GM19468 (cell line): ENCODE data around the gene PIN1.
"Not testable (repeated sequence)": the region's sequence is repeated elsewhere in the genome, so short reads cannot be mapped to it uniquely, and the experiment has no call there.

Experiments
- ATAC-seq: cut with Tn5 transposase; IDR thresholded peaks from one replicate; pipeline ENCODE4 v1.9.1; 2021; ENCODE audit warnings: mild to moderate bottlenecking, moderate library complexity, moderate number of reproducible peaks; ENCODE audit not compliant: unreplicated experiment; ENCODE audit errors: extremely low read depth

Gene PIN1

GRCh38 chr19:9818175-9818733 is 16.9 kb upstream of the PIN1 start:
- ATAC-seq: peak; percentile 2

GRCh38 chr19:9818734-9819595 is 16.2 kb upstream of the PIN1 start, which contains the start of gene FBXL12:
Gene FBXL12, minus strand, starts transcription at chr19:9819079. Its CDS starts 266 bp downstream, at chr19:9818813.
- ATAC-seq: peak; percentile 55

- ATAC-seq: no peak
These were observed 15.6 kb upstream of the PIN1 start for GRCh38 chr19:9819596-9819909.

- ATAC-seq: not testable (repeated sequence)
These were observed 15.1 kb upstream of the PIN1 start for GRCh38 chr19:9820034-9820433.

- no peak for ATAC-seq
These were observed 11.3 kb upstream of the PIN1 start for GRCh38 chr19:9823816-9824215.

GRCh38 chr19:9827289-9828238 is 7.6 kb upstream of the PIN1 start, which contains the start of gene UBL5:
Gene UBL5, plus strand, starts transcription at chr19:9827918. Its CDS starts 420 bp downstream, at chr19:9828338.
- ATAC-seq: peak; percentile 87

- ATAC-seq: no peak
These were observed 6.5 kb upstream of the PIN1 start for GRCh38 chr19:9828551-9829063.

- ATAC-seq: no peak
These were observed 802 bp upstream of the PIN1 start for GRCh38 chr19:9834307-9834725.

GRCh38 chr19:9835507-9835949 is 410 bp downstream of the PIN1 start:
- no peak for ATAC-seq

- ATAC-seq: no peak
These were observed 903 bp downstream of the PIN1 start for GRCh38 chr19:9836021-9836420.

GRCh38 chr19:9838324-9838723 is 3.2 kb downstream of the PIN1 start:
- no peak for ATAC-seq

GRCh38 chr19:9839415-9839814 is 4.3 kb downstream of the PIN1 start:
- no peak for ATAC-seq

- ATAC-seq: no peak
These were observed 7.9 kb downstream of the PIN1 start for GRCh38 chr19:9842834-9843625.

GRCh38 chr19:9843626-9844273 is 8.6 kb downstream of the PIN1 start:
- not testable (repeated sequence) for ATAC-seq

- ATAC-seq: no peak
These were observed 12.1 kb downstream of the PIN1 start for GRCh38 chr19:9847087-9847671.

- no peak for ATAC-seq
These were observed 12.9 kb downstream of the PIN1 start for GRCh38 chr19:9848060-9848459.

- no peak for ATAC-seq
These were observed 13.6 kb downstream of the PIN1 start for GRCh38 chr19:9848762-9849161.

GRCh38 chr19:9849791-9850190 is 14.7 kb downstream of the PIN1 start:
- no peak for ATAC-seq
